AG10803 (cell line): ENCODE measurements around the gene TRPC5OS.

Experiments used
- DNase-seq: peaks from one replicate; pipeline ENCODE4 v3.0.0; 2010; ENCODE audit warnings: low read depth
- H3K4me3 ChIP-seq: 2 replicates; pipeline ENCODE4 v1.5.1; 2011; ENCODE audit warnings: mild to moderate bottlenecking, low read length, control low read depth
- TF ChIP-seq, protein P1 (sequence below): conservative IDR thresholded peaks from 2 replicates; pipeline ENCODE4 v1.5.1; 2011; ENCODE audit warnings: mild to moderate bottlenecking, low read length, control low read depth, inconsistent platforms

TRPC5OS gene

DNA sequence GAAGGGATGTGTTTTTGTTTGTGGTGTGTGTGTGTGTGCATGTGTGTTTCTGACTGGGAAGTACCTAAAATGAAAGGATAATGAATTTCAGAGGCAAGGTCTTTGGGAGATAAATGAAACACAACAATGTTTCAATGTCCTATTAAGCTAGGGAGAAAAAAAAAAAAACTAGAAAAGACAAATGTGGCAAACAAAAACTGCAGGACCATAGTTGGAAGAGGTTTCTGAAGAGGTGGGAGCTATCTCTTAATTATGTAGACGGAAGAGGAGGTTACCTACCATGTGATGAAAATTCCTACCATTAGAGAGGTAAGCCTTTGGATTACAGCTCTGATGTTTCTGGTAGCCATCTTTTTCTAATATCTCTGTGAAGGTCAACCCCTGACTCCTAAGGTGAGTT, at the start of gene TRPC5OS:
TSS of gene TRPC5OS (plus strand) at position 301 of the 400 bp plus-strand sequence. CDS start 25,669 bp downstream, outside the sequence.
- no peak within 1 kb of the TSS for H3K4me3 ChIP-seq
- no peak for DNase-seq
- TF ChIP-seq, protein P1, sequence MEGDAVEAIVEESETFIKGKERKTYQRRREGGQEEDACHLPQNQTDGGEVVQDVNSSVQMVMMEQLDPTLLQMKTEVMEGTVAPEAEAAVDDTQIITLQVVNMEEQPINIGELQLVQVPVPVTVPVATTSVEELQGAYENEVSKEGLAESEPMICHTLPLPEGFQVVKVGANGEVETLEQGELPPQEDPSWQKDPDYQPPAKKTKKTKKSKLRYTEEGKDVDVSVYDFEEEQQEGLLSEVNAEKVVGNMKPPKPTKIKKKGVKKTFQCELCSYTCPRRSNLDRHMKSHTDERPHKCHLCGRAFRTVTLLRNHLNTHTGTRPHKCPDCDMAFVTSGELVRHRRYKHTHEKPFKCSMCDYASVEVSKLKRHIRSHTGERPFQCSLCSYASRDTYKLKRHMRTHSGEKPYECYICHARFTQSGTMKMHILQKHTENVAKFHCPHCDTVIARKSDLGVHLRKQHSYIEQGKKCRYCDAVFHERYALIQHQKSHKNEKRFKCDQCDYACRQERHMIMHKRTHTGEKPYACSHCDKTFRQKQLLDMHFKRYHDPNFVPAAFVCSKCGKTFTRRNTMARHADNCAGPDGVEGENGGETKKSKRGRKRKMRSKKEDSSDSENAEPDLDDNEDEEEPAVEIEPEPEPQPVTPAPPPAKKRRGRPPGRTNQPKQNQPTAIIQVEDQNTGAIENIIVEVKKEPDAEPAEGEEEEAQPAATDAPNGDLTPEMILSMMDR, result no peak

DNA sequence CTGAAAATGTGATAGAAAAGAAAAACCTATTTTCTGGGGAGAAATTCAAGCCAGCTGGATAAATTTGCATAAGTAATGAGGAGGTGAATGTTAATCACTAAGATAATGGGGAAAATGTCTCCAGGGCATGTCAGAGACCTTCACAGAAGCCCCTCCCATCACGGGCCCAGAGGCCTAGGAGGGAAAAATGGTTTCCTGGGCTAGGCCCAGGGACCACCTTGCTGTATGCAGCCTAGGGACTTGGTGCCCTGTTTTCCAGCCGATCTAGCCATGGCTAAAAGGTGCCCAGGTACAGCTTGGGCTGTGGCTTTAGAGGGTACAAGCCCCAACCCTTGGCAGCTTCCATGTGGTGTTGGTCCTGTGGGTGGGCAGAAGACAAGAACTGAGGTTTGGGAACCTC, 46.6 kb upstream of the TRPC5OS start:
- TF ChIP-seq, protein P1, result no peak
- H3K4me3 ChIP-seq, result no peak overlapping the region
- DNase-seq, result no peak

GRCh38 chrX:111830571-111830970, 45.4 kb upstream of the TRPC5OS start:
- TF ChIP-seq, protein P1, result no peak
- DNase-seq, result no peak

GRCh38 chrX:111831343-111831742, 44.6 kb upstream of the TRPC5OS start:
- TF ChIP-seq, protein P1, result no peak
- DNase-seq, result no peak

More at GRCh38 chrX:111830571-111830970, 45.4 kb upstream of the TRPC5OS start:
- H3K4me3 ChIP-seq, result no peak overlapping the region

GRCh38 chrX:111837197-111837596, 38.8 kb upstream of the TRPC5OS start:
- no peak overlapping the region for H3K4me3 ChIP-seq
- DNase-seq, result no peak
- TF ChIP-seq, protein P1, result no peak

More at GRCh38 chrX:111831343-111831742, 44.6 kb upstream of the TRPC5OS start:
- no peak overlapping the region for H3K4me3 ChIP-seq

- TF ChIP-seq, protein P1, result no peak
- DNase-seq, result no peak
- H3K4me3 ChIP-seq, result no peak overlapping the region
These were observed 28.4 kb upstream of the TRPC5OS start for GRCh38 chrX:111847491-111848133.

DNA sequence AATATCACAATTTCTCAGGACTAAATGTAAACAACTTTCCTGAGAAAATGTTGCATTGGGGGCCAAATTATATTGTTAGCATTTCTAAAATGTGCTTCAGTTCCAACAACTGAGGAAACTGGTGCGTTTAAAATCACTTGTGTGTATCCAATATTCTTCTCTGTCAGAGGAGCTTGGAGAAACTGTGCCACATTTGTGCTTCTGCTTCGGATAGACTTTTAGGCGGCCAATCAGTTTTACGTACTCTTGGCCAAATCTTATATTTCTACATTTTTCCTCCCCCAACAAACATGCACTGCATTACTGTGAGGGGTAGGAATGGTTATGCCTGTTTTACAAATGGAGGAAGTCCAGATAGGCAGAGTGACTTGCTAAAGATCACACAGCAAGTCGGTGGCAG, 27.4 kb upstream of the TRPC5OS start:
- TF ChIP-seq, protein P1, result no peak
- H3K4me3 ChIP-seq, result no peak overlapping the region
- DNase-seq, result no peak
